Hepatocyte (in vitro differentiated cells): ENCODE data around the gene SEC61G. TPM values are rescaled to one million over a fixed set of nuclear protein-coding genes. Genes with fewer than 3 reads are reported as not detected.

Experiments used
- DNase-seq: peaks from one replicate; pipeline ENCODE4 v3.0.0-alpha.2; 2016; ENCODE audit warnings: low spot score
- H2AFZ ChIP-seq: fragments of 200-600 bp; sonication (generic); 2 replicates; pipeline ENCODE4 v1.6.0; 2016; ENCODE audit warnings: antibody characterized with exemption, mild to moderate bottlenecking
- H3K27ac ChIP-seq: fragments of 200-600 bp; sonication (generic); 2 replicates; pipeline ENCODE4 v1.5.1; 2016; ENCODE audit warnings: mild to moderate bottlenecking
- H3K27me3 ChIP-seq: fragments of 200-600 bp; sonication (generic); 2 replicates; pipeline ENCODE4 v1.6.1; 2016
- H3K36me3 ChIP-seq: fragments of 200-600 bp; sonication (generic); replicated peaks from 2 replicates; pipeline ENCODE4 v1.5.1; 2016; ENCODE audit warnings: low read depth; ENCODE audit not compliant: insufficient read depth
- H3K4me1 ChIP-seq: fragments of 200-600 bp; sonication (generic); 2 replicates; pipeline ENCODE4 v1.5.1; 2016; ENCODE audit warnings: mild to moderate bottlenecking, moderate library complexity; ENCODE audit not compliant: insufficient read depth
- H3K4me2 ChIP-seq: fragments of 200-600 bp; sonication (generic); 2 replicates; pipeline ENCODE4 v1.6.0; 2016
- H3K4me3 ChIP-seq: fragments of 200-600 bp; sonication (generic); 2 replicates; pipeline ENCODE4 v1.5.1; 2016; ENCODE audit warnings: mild to moderate bottlenecking
- H3K79me2 ChIP-seq: fragments of 200-600 bp; sonication (generic); 2 replicates; pipeline ENCODE4 v1.6.0; 2017; ENCODE audit warnings: mild to moderate bottlenecking
- H3K9me2 ChIP-seq: fragments of 200-600 bp; sonication (generic); replicated peaks from 2 replicates; pipeline ENCODE4 v1.6.0; 2017; ENCODE audit warnings: mild to moderate bottlenecking; ENCODE audit not compliant: insufficient read depth
- H3K9me3 ChIP-seq: fragments of 200-600 bp; sonication (generic); 2 replicates; pipeline ENCODE4 v1.5.1; 2016; ENCODE audit warnings: low read depth, mild to moderate bottlenecking
- H4K20me1 ChIP-seq: fragments of 200-600 bp; sonication (generic); 2 replicates; pipeline ENCODE4 v1.6.0; 2016; ENCODE audit warnings: mild to moderate bottlenecking; ENCODE audit not compliant: insufficient read depth, poor library complexity, severe bottlenecking
- EZH2 ChIP-seq: fragments of 200-600 bp; sonication (generic); IDR thresholded peaks from 2 replicates; pipeline ENCODE4 v1.6.1; 2016; ENCODE audit warnings: antibody characterized with exemption, mild to moderate bottlenecking, borderline replicate concordance
- EZH2phosphoT487 ChIP-seq: fragments of 200-600 bp; sonication (generic); IDR thresholded peaks from one replicate; pipeline ENCODE4 v1.6.1; 2018; ENCODE audit warnings: antibody characterized with exemption, mild to moderate bottlenecking, low read depth, moderate library complexity; ENCODE audit not compliant: unreplicated experiment, severe bottlenecking
- WGBS: methylation state at CpG from one replicate; pipeline ENCODE4 v1.1.6; 2016; ENCODE audit warnings: low lambda C conversion rate; ENCODE audit errors: missing lambda C conversion rate; 5-methylcytosine and 5-hydroxymethylcytosine counted together
- polyA plus RNA-seq: library from polyadenylated mRNA; unstranded; fragments of >200 nt; fragmentation: Nextera tagmentation; extraction: Ambion mirVana; gene quantifications from 2 replicates; pipeline ENCODE4 v1.2.1, GENCODE V29; 2016
- total RNA-seq: library from RNA; depleted of rRNA; stranded (reverse); fragments of >200 nt; gene quantifications from 2 replicates; pipeline ENCODE4 v1.2.3, GENCODE V29; 2014
- TF ChIP-seq, protein P1 (sequence below): fragments of 200-600 bp; sonication (generic); IDR thresholded peaks from 2 replicates; pipeline ENCODE4 v1.5.1; 2016; ENCODE audit warnings: antibody characterized with exemption, mild to moderate bottlenecking; ENCODE audit not compliant: poor library complexity

SEC61G gene
- total and polyA plus RNA-seq, 2 experiments from 2014 or later: 444 to 1,101 TPM

DNA sequence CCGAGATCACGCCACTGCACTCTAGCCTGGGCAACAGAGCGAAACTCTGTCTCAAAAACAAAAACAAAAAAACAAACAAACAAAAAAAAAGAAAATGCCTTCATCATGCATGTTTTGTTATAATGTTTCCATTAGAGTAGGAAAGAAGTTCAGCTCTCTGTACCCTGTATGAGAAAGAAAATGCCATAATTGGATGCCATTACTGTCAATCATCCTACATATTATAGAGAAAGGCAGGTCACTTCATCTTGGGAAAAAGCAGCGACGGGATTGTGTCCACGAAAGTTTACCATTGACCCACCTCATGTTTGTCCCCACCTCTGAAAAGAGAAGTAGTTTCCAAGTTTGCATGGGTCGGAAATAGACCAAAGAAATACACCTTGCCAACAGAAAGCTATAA lies 33.8 kb downstream of the SEC61G start:
- DNase-seq: no peak
- Histone ChIP-seq H3K4me1 (no peaks in the 10 kb centered on the region), H3K9me3 (no peaks in the 10 kb centered on the region), H3K36me3 (no peaks in the 10 kb centered on the region), H3K27ac (no peak overlapping the region), H3K4me3 (no peak overlapping the region), H3K79me2 (no peaks in the 10 kb centered on the region), H3K27me3 (no peaks in the 10 kb centered on the region), H2AFZ (no peak overlapping the region), H3K4me2 (no peak overlapping the region), H4K20me1 (no peaks in the 10 kb centered on the region), H3K9me2 (no peaks in the 10 kb centered on the region)
- TF ChIP-seq EZH2: no peak
- TF ChIP-seq, protein P1, sequence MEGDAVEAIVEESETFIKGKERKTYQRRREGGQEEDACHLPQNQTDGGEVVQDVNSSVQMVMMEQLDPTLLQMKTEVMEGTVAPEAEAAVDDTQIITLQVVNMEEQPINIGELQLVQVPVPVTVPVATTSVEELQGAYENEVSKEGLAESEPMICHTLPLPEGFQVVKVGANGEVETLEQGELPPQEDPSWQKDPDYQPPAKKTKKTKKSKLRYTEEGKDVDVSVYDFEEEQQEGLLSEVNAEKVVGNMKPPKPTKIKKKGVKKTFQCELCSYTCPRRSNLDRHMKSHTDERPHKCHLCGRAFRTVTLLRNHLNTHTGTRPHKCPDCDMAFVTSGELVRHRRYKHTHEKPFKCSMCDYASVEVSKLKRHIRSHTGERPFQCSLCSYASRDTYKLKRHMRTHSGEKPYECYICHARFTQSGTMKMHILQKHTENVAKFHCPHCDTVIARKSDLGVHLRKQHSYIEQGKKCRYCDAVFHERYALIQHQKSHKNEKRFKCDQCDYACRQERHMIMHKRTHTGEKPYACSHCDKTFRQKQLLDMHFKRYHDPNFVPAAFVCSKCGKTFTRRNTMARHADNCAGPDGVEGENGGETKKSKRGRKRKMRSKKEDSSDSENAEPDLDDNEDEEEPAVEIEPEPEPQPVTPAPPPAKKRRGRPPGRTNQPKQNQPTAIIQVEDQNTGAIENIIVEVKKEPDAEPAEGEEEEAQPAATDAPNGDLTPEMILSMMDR: no peak
- no peak for TF ChIP-seq EZH2phosphoT487
- WGBS: 93% methylated on average over 7 of the region's 7 CpGs

DNA sequence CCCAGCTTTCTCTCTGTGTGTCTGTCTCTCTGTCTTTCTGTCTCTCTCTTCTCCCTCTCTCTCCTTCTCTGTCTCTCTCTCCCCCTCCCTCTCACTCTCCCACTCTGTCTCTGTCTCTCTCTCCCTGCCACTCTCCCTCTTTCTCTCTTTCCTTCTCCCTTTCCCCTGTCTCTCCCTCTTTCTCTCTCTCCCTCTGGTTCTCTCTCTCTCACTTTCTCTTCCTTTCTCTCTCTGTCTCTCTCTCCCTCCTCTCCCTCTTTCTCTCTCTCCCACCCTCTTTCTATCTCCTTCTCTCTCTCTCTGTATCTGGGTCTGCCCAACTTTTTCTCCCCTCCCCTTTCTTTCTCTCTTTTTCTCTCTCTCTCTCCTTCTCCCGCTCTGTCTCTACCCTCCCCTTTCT lies 36.5 kb downstream of the SEC61G start:
- Histone ChIP-seq H3K9me2 (no peaks in the 10 kb centered on the region), H2AFZ (no peak overlapping the region), H3K36me3 (no peaks in the 10 kb centered on the region), H3K27me3 (no peaks in the 10 kb centered on the region), H3K27ac (no peak overlapping the region), H3K9me3 (no peaks in the 10 kb centered on the region), H3K4me1 (no peaks in the 10 kb centered on the region), H3K4me3 (no peak overlapping the region), H4K20me1 (no peaks in the 10 kb centered on the region), H3K4me2 (no peak overlapping the region), H3K79me2 (no peaks in the 10 kb centered on the region)
- DNase-seq: no peak
- WGBS: 58% methylated on average over 1 of the region's 1 CpG
- TF ChIP-seq, protein P1: no peak
- no peak for TF ChIP-seq EZH2
- TF ChIP-seq EZH2phosphoT487: no peak

DNA sequence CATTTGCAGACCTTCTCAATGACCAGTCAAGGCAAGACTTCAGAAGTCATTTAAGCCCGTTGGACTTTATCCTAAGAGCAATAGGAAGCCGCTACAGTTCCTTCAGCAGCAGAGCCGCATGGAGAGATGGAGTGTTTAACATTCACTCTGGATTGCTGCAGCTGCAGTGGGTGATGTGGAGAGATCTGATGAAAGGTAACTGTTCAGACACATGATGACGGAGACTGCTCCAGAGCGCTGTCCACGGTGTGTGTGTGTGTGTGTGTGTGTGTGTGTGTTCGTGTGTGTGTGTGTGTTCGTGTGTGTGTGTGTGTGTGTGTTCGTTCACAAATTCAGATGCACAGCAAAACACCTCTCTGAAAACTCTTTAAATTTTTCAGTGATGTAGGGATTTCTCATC lies 37.0 kb downstream of the SEC61G start:
- Histone ChIP-seq H3K36me3 (no peaks in the 10 kb centered on the region), H3K4me2 (no peak overlapping the region), H3K27me3 (no peaks in the 10 kb centered on the region), H3K4me3 (no peak overlapping the region), H3K27ac (no peak overlapping the region), H3K9me2 (no peaks in the 10 kb centered on the region), H3K79me2 (no peaks in the 10 kb centered on the region), H3K9me3 (no peaks in the 10 kb centered on the region), H4K20me1 (no peaks in the 10 kb centered on the region), H3K4me1 (no peaks in the 10 kb centered on the region), H2AFZ (no peak overlapping the region)
- DNase-seq: no peak
- TF ChIP-seq EZH2: no peak
- TF ChIP-seq, protein P1: no peak
- TF ChIP-seq EZH2phosphoT487: no peak
- 74% methylated on average over 8 of the region's 9 CpGs for WGBS

DNA sequence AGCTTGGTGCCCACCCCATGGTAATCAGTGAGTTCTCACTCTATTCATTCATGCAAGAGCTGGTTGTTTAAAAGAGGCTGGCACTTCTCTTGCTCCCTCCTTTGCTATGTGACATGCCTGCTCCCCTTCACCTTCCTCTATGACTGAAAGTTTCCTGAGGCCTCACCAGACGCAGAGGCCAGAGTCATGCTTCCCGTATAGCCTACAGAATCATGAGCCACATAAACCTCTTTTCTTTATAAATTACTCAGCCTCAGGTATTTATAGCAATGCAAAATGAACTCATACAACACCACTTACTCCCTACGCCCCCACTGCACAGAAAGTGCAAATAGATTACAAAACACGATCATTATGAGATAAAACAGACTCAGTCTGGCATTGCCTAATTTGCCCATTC lies 39.0 kb downstream of the SEC61G start:
- WGBS: 83% methylated on average over 4 of the region's 4 CpGs
- no peak overlapping the region for H3K27ac ChIP-seq
- H3K4me1 ChIP-seq: no peaks in the 10 kb centered on the region
- H3K79me2 ChIP-seq: no peaks in the 10 kb centered on the region
- no peak overlapping the region for H3K4me3 ChIP-seq
- no peaks in the 10 kb centered on the region for H3K9me2 ChIP-seq
- H3K27me3 ChIP-seq: no peaks in the 10 kb centered on the region
- no peaks in the 10 kb centered on the region for H3K36me3 ChIP-seq
- no peaks in the 10 kb centered on the region for H4K20me1 ChIP-seq
- TF ChIP-seq, protein P1: no peak
- TF ChIP-seq EZH2 (no peak), EZH2phosphoT487 (no peak)
- H3K9me3 ChIP-seq: no peaks in the 10 kb centered on the region
- H2AFZ ChIP-seq: no peak overlapping the region
- H3K4me2 ChIP-seq: no peak overlapping the region
- no peak for DNase-seq
